Neural progenitor cell (in vitro differentiated cells): Measurements from ENCODE around the gene PAM.

Experiments used
- EZH2 ChIP-seq: fragments of 200-600 bp; sonication (generic); IDR thresholded peaks from 2 replicates; pipeline ENCODE4 v1.6.1; 2017; ENCODE audit warnings: antibody characterized with exemption, mild to moderate bottlenecking, moderate library complexity
- TF ChIP-seq, protein P1 (sequence below): fragments of 200-600 bp; sonication (generic); IDR thresholded peaks from 2 replicates; pipeline ENCODE4 v1.5.1; 2017; ENCODE audit warnings: antibody characterized with exemption, mild to moderate bottlenecking

DNA sequence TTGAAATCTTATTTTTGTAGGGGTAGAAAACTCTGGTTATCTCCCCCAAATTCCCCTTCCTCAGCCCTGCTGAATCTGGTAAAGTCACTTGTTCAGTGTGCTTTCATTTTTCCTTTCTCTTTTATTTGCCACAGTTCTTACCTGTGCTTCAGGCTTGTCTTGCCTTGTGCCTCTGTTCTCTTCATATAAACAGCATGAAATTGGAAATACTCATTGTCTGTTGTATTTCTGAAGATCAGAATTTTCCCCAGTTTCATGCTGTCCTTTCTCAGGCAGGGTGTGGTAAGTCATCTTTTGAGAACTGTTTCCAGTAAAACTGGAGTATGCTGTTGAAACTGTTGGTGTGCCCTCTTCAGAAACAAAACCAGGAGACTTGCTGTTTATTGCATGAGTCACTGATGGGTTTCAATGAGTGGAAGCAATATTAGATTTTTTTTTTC lies 7.0 kb downstream of the PAM start:
- TF ChIP-seq, protein P1, sequence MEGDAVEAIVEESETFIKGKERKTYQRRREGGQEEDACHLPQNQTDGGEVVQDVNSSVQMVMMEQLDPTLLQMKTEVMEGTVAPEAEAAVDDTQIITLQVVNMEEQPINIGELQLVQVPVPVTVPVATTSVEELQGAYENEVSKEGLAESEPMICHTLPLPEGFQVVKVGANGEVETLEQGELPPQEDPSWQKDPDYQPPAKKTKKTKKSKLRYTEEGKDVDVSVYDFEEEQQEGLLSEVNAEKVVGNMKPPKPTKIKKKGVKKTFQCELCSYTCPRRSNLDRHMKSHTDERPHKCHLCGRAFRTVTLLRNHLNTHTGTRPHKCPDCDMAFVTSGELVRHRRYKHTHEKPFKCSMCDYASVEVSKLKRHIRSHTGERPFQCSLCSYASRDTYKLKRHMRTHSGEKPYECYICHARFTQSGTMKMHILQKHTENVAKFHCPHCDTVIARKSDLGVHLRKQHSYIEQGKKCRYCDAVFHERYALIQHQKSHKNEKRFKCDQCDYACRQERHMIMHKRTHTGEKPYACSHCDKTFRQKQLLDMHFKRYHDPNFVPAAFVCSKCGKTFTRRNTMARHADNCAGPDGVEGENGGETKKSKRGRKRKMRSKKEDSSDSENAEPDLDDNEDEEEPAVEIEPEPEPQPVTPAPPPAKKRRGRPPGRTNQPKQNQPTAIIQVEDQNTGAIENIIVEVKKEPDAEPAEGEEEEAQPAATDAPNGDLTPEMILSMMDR, result no peak
- no peak for TF ChIP-seq EZH2
